Nephron (organoid): Measurements from ENCODE around the gene CA12.

Source experiments
- H3K27ac Mint-ChIP-seq, 3 experiments: 2 replicates each; pipeline ENCODE4 v1.8.0; 2020; ENCODE audit warnings: mixed read lengths in 3 of 3, mild to moderate bottlenecking in 2 of 3, moderate library complexity in 1 of 3
- H3K27me3 Mint-ChIP-seq: 2 replicates; pipeline ENCODE4 v1.8.0; 2021; ENCODE audit warnings: low read depth, mild to moderate bottlenecking, moderate library complexity, mixed read lengths
- H3K36me3 Mint-ChIP-seq: 2 replicates; pipeline ENCODE4 v1.8.0; 2020; ENCODE audit warnings: low read depth, mixed read lengths
- H3K4me1 Mint-ChIP-seq: 2 replicates; pipeline ENCODE4 v1.8.0; 2020; ENCODE audit warnings: mixed read lengths
- H3K4me3 Mint-ChIP-seq, 3 experiments: 2 replicates each; pipeline ENCODE4 v1.8.0; 2020; ENCODE audit warnings: mild to moderate bottlenecking in 3 of 3, mixed read lengths in 3 of 3, moderate library complexity in 2 of 3
- H3K9me3 Mint-ChIP-seq: 2 replicates; pipeline ENCODE4 v1.8.0; 2020; ENCODE audit warnings: mixed read lengths
- CTCF ChIP-seq, 3 experiments: fragments of 200-600 bp; sonication (generic); IDR thresholded peaks; one replicate each; pipeline ENCODE4 v1.5.0; 2021; ENCODE audit warnings: antibody characterized with exemption in 3 of 3; ENCODE audit not compliant: unreplicated experiment in 3 of 3

Gene CA12

GRCh38 chr15:63354821-63355650, 26.6 kb downstream of the CA12 start:
- peaks cover 20% of the 10 kb centered on the region for H3K4me1 Mint-ChIP-seq
- no peak for TF ChIP-seq CTCF (IDR thresholded peaks at IDR 0.05; ENCODE audit: unreplicated experiment in 3 of 3)

GRCh38 chr15:63353887-63354286, 27.8 kb downstream of the CA12 start:
- Mint-ChIP-seq H3K4me3 (no peak overlapping the region), H3K36me3 (no peaks in the 10 kb centered on the region)

More at GRCh38 chr15:63354821-63355650, 26.6 kb downstream of the CA12 start:
- Mint-ChIP-seq H3K36me3 (no peaks in the 10 kb centered on the region), H3K27ac (peak overlapping the region in 2 of 3 experiments; percentile 67 to 80), H3K9me3 (no peaks in the 10 kb centered on the region), H3K27me3 (peaks cover 12% of the 10 kb centered on the region), H3K4me3 (no peak overlapping the region)

GRCh38 chr15:63353261-63353660, 28.4 kb downstream of the CA12 start:
- Mint-ChIP-seq H3K36me3 (no peaks in the 10 kb centered on the region), H3K4me3 (no peak overlapping the region), H3K9me3 (no peaks in the 10 kb centered on the region), H3K4me1 (peaks cover 26% of the 10 kb centered on the region), H3K27ac (no peak overlapping the region), H3K27me3 (peaks cover 12% of the 10 kb centered on the region)
- no peak for TF ChIP-seq CTCF (IDR thresholded peaks at IDR 0.05; ENCODE audit: unreplicated experiment in 3 of 3)

More at GRCh38 chr15:63353887-63354286, 27.8 kb downstream of the CA12 start:
- Mint-ChIP-seq H3K4me1 (peaks cover 20% of the 10 kb centered on the region), H3K9me3 (no peaks in the 10 kb centered on the region), H3K27me3 (peaks cover 12% of the 10 kb centered on the region), H3K27ac (peak overlapping the region in 1 of 3 experiments; percentile 52)
- TF ChIP-seq CTCF (IDR thresholded peaks at IDR 0.05; ENCODE audit: unreplicated experiment in 3 of 3) = no peak

- no peak for TF ChIP-seq CTCF (IDR thresholded peaks at IDR 0.05; ENCODE audit: unreplicated experiment in 3 of 3)
- no peak overlapping the region for H3K4me3 Mint-ChIP-seq
- H3K27ac Mint-ChIP-seq = no peak overlapping the region
- H3K9me3 Mint-ChIP-seq = no peaks in the 10 kb centered on the region
- H3K4me1 Mint-ChIP-seq = peaks cover 31% of the 10 kb centered on the region
- no peaks in the 10 kb centered on the region for H3K36me3 Mint-ChIP-seq
- peaks cover 15% of the 10 kb centered on the region for H3K27me3 Mint-ChIP-seq
Measured at GRCh38 chr15:63352808-63353207, 28.8 kb downstream of the CA12 start.

- Mint-ChIP-seq H3K4me1 (peaks cover 43% of the 10 kb centered on the region), H3K9me3 (no peaks in the 10 kb centered on the region), H3K4me3 (no peak overlapping the region), H3K27me3 (peaks cover 15% of the 10 kb centered on the region), H3K36me3 (no peaks in the 10 kb centered on the region), H3K27ac (peak overlapping the region in 1 of 3 experiments; percentile 68)
- TF ChIP-seq CTCF (IDR thresholded peaks at IDR 0.05; ENCODE audit: unreplicated experiment in 3 of 3) = no peak
Measured at GRCh38 chr15:63351170-63351569, 30.5 kb downstream of the CA12 start.
